Right lobe of liver (tissue), 4 donors: ENCODE data around the gene ADGRA1.

Experiments
- POLR2A ChIP-seq: fragments of 450-650 bp; IDR thresholded peaks from one replicate; pipeline ENCODE4 v1.6.1; 2017; ENCODE audit warnings: antibody characterized with exemption, mild to moderate bottlenecking
- TF ChIP-seq, protein P1 (sequence below), 4 donors: fragments of 200-600 bp in 3 of 4; fragments of 450-650 bp in 1 of 4; IDR thresholded peaks; one replicate each; pipeline versions ENCODE4 v1.5.1 to v1.8.0; 2016 to 2022; ENCODE audit warnings: antibody characterized with exemption in 4 of 4, mild to moderate bottlenecking in 2 of 4
- donor health status: DM: no; HTN: no; CAD: no.
- donor health status: DM: no; HTN: no; CAD: no.
- donor health status: DM: no; HTN: yes; CAD: no.

DNA sequence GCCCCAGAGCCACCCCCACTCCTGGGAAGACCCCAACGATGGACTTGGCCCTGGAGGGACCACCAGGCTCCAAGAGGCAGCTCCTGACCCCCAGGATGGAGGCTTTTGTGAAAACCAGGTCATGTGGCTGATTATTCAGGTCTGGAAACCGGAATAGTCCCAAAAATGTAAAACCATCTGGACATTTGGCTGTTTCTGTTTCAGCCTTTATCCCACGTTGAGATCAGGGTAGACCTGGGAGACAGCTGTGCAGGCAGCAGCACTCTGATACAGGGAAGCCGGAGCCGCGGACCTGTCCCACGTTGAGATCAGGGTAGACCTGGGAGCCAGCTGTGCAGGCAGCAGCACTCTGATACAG, 7.1 kb upstream of the ADGRA1 start:
- TF ChIP-seq POLR2A, result no peak
- TF ChIP-seq, protein P1, sequence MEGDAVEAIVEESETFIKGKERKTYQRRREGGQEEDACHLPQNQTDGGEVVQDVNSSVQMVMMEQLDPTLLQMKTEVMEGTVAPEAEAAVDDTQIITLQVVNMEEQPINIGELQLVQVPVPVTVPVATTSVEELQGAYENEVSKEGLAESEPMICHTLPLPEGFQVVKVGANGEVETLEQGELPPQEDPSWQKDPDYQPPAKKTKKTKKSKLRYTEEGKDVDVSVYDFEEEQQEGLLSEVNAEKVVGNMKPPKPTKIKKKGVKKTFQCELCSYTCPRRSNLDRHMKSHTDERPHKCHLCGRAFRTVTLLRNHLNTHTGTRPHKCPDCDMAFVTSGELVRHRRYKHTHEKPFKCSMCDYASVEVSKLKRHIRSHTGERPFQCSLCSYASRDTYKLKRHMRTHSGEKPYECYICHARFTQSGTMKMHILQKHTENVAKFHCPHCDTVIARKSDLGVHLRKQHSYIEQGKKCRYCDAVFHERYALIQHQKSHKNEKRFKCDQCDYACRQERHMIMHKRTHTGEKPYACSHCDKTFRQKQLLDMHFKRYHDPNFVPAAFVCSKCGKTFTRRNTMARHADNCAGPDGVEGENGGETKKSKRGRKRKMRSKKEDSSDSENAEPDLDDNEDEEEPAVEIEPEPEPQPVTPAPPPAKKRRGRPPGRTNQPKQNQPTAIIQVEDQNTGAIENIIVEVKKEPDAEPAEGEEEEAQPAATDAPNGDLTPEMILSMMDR (IDR thresholded peaks at IDR 0.05), result no peak
